Muscle layer of colon (tissue), 2 donors: Measurements from ENCODE around the gene ITGAL.

Experiments
- H3K27ac ChIP-seq: one replicate; pipeline ENCODE4 v1.7.0; 2013; ENCODE audit warnings: low read depth, mild to moderate bottlenecking, low read length, moderate library complexity
- H3K27me3 ChIP-seq, 2 donors: one replicate each; pipeline ENCODE4 v1.7.0; 2013; ENCODE audit warnings: low read length in 2 of 2, mild to moderate bottlenecking in 2 of 2; ENCODE audit not compliant: insufficient read depth in 2 of 2, control insufficient read depth in 1 of 2
- H3K36me3 ChIP-seq: one replicate; pipeline ENCODE4 v1.7.0; 2013; ENCODE audit warnings: mild to moderate bottlenecking, low read length; ENCODE audit not compliant: insufficient read depth
- H3K4me1 ChIP-seq: one replicate; pipeline ENCODE4 v1.7.0; 2013; ENCODE audit warnings: mild to moderate bottlenecking, low read length; ENCODE audit not compliant: insufficient read depth
- H3K4me3 ChIP-seq, 2 donors: one replicate each; pipeline ENCODE4 v1.7.0; 2013; ENCODE audit warnings: low read length in 2 of 2, low read depth in 1 of 2, mild to moderate bottlenecking in 1 of 2, moderate library complexity in 1 of 2
- H3K9ac ChIP-seq: one replicate; pipeline ENCODE4 v1.7.0; 2013; ENCODE audit warnings: low read length
- H3K9me3 ChIP-seq: one replicate; pipeline ENCODE4 v1.7.0; 2013; ENCODE audit warnings: mild to moderate bottlenecking, low read length
- donor health status: abdominal sarcoma.
- donor health status: Adenocarcinoma of cecum.

Gene ITGAL

GRCh38 chr16:30541502-30542329 is 69.2 kb downstream of the ITGAL start:
- Histone ChIP-seq H3K4me3 (no peak overlapping the region), H3K9me3 (no peaks in the 10 kb centered on the region), H3K27ac (no peak overlapping the region), H3K9ac (no peak overlapping the region), H3K27me3 (no peaks in the 10 kb centered on the region), H3K4me1 (no peaks in the 10 kb centered on the region), H3K36me3 (no peaks in the 10 kb centered on the region)

- Histone ChIP-seq H3K9me3 (no peaks in the 10 kb centered on the region), H3K4me1 (no peaks in the 10 kb centered on the region), H3K27me3 (no peaks in the 10 kb centered on the region), H3K36me3 (no peaks in the 10 kb centered on the region), H3K27ac (no peak overlapping the region), H3K4me3 (no peak overlapping the region), H3K9ac (no peak overlapping the region)
Measured at GRCh38 chr16:30543067-30543466, 70.5 kb downstream of the ITGAL start.

GRCh38 chr16:30546115-30546514 is 73.6 kb downstream of the ITGAL start:
- Histone ChIP-seq H3K27ac (no peak overlapping the region), H3K36me3 (no peaks in the 10 kb centered on the region), H3K27me3 (no peaks in the 10 kb centered on the region), H3K9me3 (no peaks in the 10 kb centered on the region), H3K4me1 (no peaks in the 10 kb centered on the region), H3K9ac (no peak overlapping the region), H3K4me3 (no peak overlapping the region)

GRCh38 chr16:30548416-30549253 is 76.1 kb downstream of the ITGAL start:
- H3K9ac ChIP-seq, result no peak overlapping the region
- H3K4me1 ChIP-seq, result no peaks in the 10 kb centered on the region
- peaks cover 2% of the 10 kb centered on the region for H3K36me3 ChIP-seq
- H3K9me3 ChIP-seq, result no peaks in the 10 kb centered on the region
- H3K27me3 ChIP-seq, result no peaks in the 10 kb centered on the region
- H3K27ac ChIP-seq, result no peak overlapping the region
- H3K4me3 ChIP-seq, result no peak overlapping the region

GRCh38 chr16:30551781-30552180 is 79.2 kb downstream of the ITGAL start:
- Histone ChIP-seq H3K4me3 (no peak overlapping the region), H3K27ac (no peak overlapping the region), H3K36me3 (peaks cover 17% of the 10 kb centered on the region), H3K27me3 (no peaks in the 10 kb centered on the region), H3K9me3 (no peaks in the 10 kb centered on the region), H3K4me1 (no peaks in the 10 kb centered on the region), H3K9ac (no peak overlapping the region)

- H3K4me3 ChIP-seq, result no peak overlapping the region
- no peaks in the 10 kb centered on the region for H3K9me3 ChIP-seq
- H3K4me1 ChIP-seq, result peaks cover 6% of the 10 kb centered on the region
- H3K9ac ChIP-seq, result no peak overlapping the region
- H3K27ac ChIP-seq, result no peak overlapping the region
- H3K27me3 ChIP-seq, result no peaks in the 10 kb centered on the region
- H3K36me3 ChIP-seq, result peaks cover 17% of the 10 kb centered on the region
Measured at GRCh38 chr16:30552956-30553355, 80.4 kb downstream of the ITGAL start.

- Histone ChIP-seq H3K9ac (no peak overlapping the region), H3K4me3 (no peak overlapping the region), H3K9me3 (no peaks in the 10 kb centered on the region), H3K4me1 (peaks cover 6% of the 10 kb centered on the region), H3K27me3 (no peaks in the 10 kb centered on the region), H3K36me3 (peaks cover 17% of the 10 kb centered on the region), H3K27ac (no peak overlapping the region)
Measured at GRCh38 chr16:30553393-30553899, 80.9 kb downstream of the ITGAL start.

GRCh38 chr16:30554557-30555314 is 82.2 kb downstream of the ITGAL start:
- Histone ChIP-seq H3K9me3 (no peaks in the 10 kb centered on the region), H3K27ac (no peak overlapping the region), H3K9ac (no peak overlapping the region), H3K27me3 (no peaks in the 10 kb centered on the region), H3K4me1 (peaks cover 6% of the 10 kb centered on the region), H3K36me3 (peaks cover 17% of the 10 kb centered on the region), H3K4me3 (no peak overlapping the region)

- Histone ChIP-seq H3K36me3 (peaks cover 17% of the 10 kb centered on the region), H3K27me3 (no peaks in the 10 kb centered on the region), H3K9me3 (no peaks in the 10 kb centered on the region), H3K27ac (no peak overlapping the region), H3K9ac (no peak overlapping the region), H3K4me1 (peaks cover 6% of the 10 kb centered on the region), H3K4me3 (no peak overlapping the region)
Measured at GRCh38 chr16:30555315-30556124, 83.0 kb downstream of the ITGAL start.

- Histone ChIP-seq H3K9me3 (no peaks in the 10 kb centered on the region), H3K9ac (no peak overlapping the region), H3K27ac (no peak overlapping the region), H3K27me3 (no peaks in the 10 kb centered on the region), H3K4me3 (no peak overlapping the region), H3K36me3 (peaks cover 17% of the 10 kb centered on the region), H3K4me1 (peaks cover 6% of the 10 kb centered on the region)
Measured at GRCh38 chr16:30556125-30556473, 83.6 kb downstream of the ITGAL start.

GRCh38 chr16:30557707-30557956 is 85.1 kb downstream of the ITGAL start:
- peak overlapping the region; percentile 95 for H3K27ac ChIP-seq
- H3K4me1 ChIP-seq, result peaks cover 6% of the 10 kb centered on the region

More at GRCh38 chr16:30557707-30557956, 85.1 kb downstream of the ITGAL start:
- H3K9ac ChIP-seq, result peak overlapping the region; percentile 64
- H3K9me3 ChIP-seq, result no peaks in the 10 kb centered on the region
- H3K4me3 ChIP-seq, result peak overlapping the region; percentile 81 to 83
- H3K36me3 ChIP-seq, result peaks cover 17% of the 10 kb centered on the region
- H3K27me3 ChIP-seq, result no peaks in the 10 kb centered on the region
